ENCODE data around the gene KIF18B.

GRCh38 chr17:44932096-44932786 is 15.3 kb downstream of the KIF18B start:
- TF ChIP-seq CTCF (IDR thresholded peaks at IDR 0.05) (no peak), SP1 (CRISPR knock-in tag; conservative IDR thresholded peaks at IDR 0.05) (no peak)
